ENCODE measurements around the gene ARMH4. TPM values are rescaled to one million over a fixed set of nuclear protein-coding genes. Genes with fewer than 3 reads are reported as not detected.

Gene ARMH4
- total RNA-seq, 1 experiment from 2014 or later, result 42.6 TPM

GRCh38 chr14:58131386-58131785 is 20.6 kb downstream of the ARMH4 start:
- Histone ChIP-seq H2BK12ac (ENCODE audit: insufficient read length, low read depth, low read length) (no peak overlapping the region), H2BK20ac (ENCODE audit: low read depth, low read length, poor library complexity, severe bottlenecking) (no peak overlapping the region), H3K18ac (ENCODE audit: insufficient read length, low read depth, low read length) (no peak overlapping the region), H2AK5ac (ENCODE audit: insufficient read length, low read length) (no peak overlapping the region), H3K27ac (ENCODE audit: insufficient read length, low read depth, low read length) (no peak overlapping the region), H3K14ac (ENCODE audit: insufficient read depth, low read length) (no peak overlapping the region), H3K9ac (ENCODE audit: extremely low read depth, insufficient read length, low read length) (no peak overlapping the region), H3T11ph (ENCODE audit: low read length) (no peak overlapping the region), H3K4me1 (ENCODE audit: insufficient read depth, low read length) (no peaks in the 10 kb centered on the region), H3K56ac (ENCODE audit: insufficient read length, low read depth, low read length) (no peak overlapping the region), H4K20me1 (ENCODE audit: control insufficient read depth, insufficient read depth, insufficient read length) (no peaks in the 10 kb centered on the region), H2BK15ac (ENCODE audit: low read depth, low read length) (no peak overlapping the region), H4K8ac (replicated peaks; ENCODE audit: insufficient read length, low read depth, low read length) (no peak overlapping the region), H3K9me3 (ENCODE audit: control insufficient read depth, low read depth, low read length) (no peaks in the 10 kb centered on the region), H3K79me2 (ENCODE audit: insufficient read depth, low read length) (no peaks in the 10 kb centered on the region), H4K91ac (ENCODE audit: insufficient read length, low read depth, low read length) (no peak overlapping the region), H3K23ac (ENCODE audit: insufficient read length, low read depth, low read length) (no peak overlapping the region), H3K79me1 (ENCODE audit: insufficient read depth, low read depth, low read length, poor library complexity, severe bottlenecking) (no peaks in the 10 kb centered on the region), H4K5ac (ENCODE audit: insufficient read length, low read depth, low read length) (no peak overlapping the region), H3K23me2 (ENCODE audit: insufficient read length, low read depth, low read length, poor library complexity, severe bottlenecking) (no peaks in the 10 kb centered on the region), H3K4me2 (ENCODE audit: insufficient read depth, insufficient read length, low read length) (no peak overlapping the region), H3K27me3 (ENCODE audit: insufficient read depth, low read length) (no peaks in the 10 kb centered on the region), H2BK120ac (ENCODE audit: low read depth, low read length, poor library complexity, severe bottlenecking) (no peak overlapping the region), H2AFZ (ENCODE audit: low read length) (no peak overlapping the region), H3K4ac (ENCODE audit: low read depth, low read length) (no peak overlapping the region), H2BK5ac (ENCODE audit: insufficient read length, low read length) (no peak overlapping the region)
- H3K27ac Mint-ChIP-seq, result peak overlapping the region in 1 of 3 experiments; percentile 45; a peak in 1 of 7 replicates
- H3K9me3 Mint-ChIP-seq, result peaks cover 4 to 7% of the 10 kb centered on the region in 2 experiments; a peak in 4 of 5 replicates
- peaks cover 5 to 38% (median 21%) of the 10 kb centered on the region in 3 experiments for H3K36me3 Mint-ChIP-seq (ENCODE audit: insufficient read depth in 1 of 3, low read depth in 3 of 3)
- DNase-seq, result no peak
- TF ChIP-seq, protein P1, sequence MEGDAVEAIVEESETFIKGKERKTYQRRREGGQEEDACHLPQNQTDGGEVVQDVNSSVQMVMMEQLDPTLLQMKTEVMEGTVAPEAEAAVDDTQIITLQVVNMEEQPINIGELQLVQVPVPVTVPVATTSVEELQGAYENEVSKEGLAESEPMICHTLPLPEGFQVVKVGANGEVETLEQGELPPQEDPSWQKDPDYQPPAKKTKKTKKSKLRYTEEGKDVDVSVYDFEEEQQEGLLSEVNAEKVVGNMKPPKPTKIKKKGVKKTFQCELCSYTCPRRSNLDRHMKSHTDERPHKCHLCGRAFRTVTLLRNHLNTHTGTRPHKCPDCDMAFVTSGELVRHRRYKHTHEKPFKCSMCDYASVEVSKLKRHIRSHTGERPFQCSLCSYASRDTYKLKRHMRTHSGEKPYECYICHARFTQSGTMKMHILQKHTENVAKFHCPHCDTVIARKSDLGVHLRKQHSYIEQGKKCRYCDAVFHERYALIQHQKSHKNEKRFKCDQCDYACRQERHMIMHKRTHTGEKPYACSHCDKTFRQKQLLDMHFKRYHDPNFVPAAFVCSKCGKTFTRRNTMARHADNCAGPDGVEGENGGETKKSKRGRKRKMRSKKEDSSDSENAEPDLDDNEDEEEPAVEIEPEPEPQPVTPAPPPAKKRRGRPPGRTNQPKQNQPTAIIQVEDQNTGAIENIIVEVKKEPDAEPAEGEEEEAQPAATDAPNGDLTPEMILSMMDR (conservative IDR thresholded peaks at IDR 0.05), result peak; percentile 22; the same call in 1 of the 3 replicates
- no CpG with 5 or more reads among the region's 1 CpG for whole genome bisulfite sequencing (ENCODE audit: extremely low coverage, insufficient read length, low lambda C conversion rate)
- no peaks in the 10 kb centered on the region for H3K27me3 Mint-ChIP-seq (ENCODE audit: low read depth)
- peaks cover 5 to 10% of the 10 kb centered on the region in 2 experiments for H3K4me1 Mint-ChIP-seq
- no peak overlapping the region for H3K4me3 Mint-ChIP-seq

Data from H9 (cell line).